Measurements from ENCODE around the gene SNRPA1.
A peak's percentile ranks its signal among the peaks of the same experiment; 100 is the strongest.

SNRPA1 gene

GRCh38 chr15:101283931-101284330 is 11.1 kb downstream of the SNRPA1 start:
- DNase-seq (ENCODE audit: low read depth) = no peak
- H3K27me3 ChIP-seq (replicated peaks; ENCODE audit: control insufficient read depth, insufficient read depth, low read length) = no peaks in the 10 kb centered on the region
- no peak overlapping the region for H3K9ac ChIP-seq (ENCODE audit: low read length)
- H3K36me3 ChIP-seq (ENCODE audit: control insufficient read depth, insufficient read depth, low read length, severe bottlenecking) = peaks cover 86% of the 10 kb centered on the region
- no peaks in the 10 kb centered on the region for H3K9me3 ChIP-seq (ENCODE audit: control insufficient read depth, low read length)
- no peak overlapping the region for H3K4me3 ChIP-seq (ENCODE audit: low read length)
- H3K4me1 ChIP-seq (ENCODE audit: control insufficient read depth, insufficient read depth, low read length) = no peaks in the 10 kb centered on the region

GRCh38 chr15:101280007-101280406 is 15.0 kb downstream of the SNRPA1 start:
- Histone ChIP-seq H3K9me3 (ENCODE audit: control insufficient read depth, low read length) (no peaks in the 10 kb centered on the region), H3K4me3 (ENCODE audit: low read length) (no peak overlapping the region), H3K4me1 (ENCODE audit: control insufficient read depth, insufficient read depth, low read length) (peaks cover 17% of the 10 kb centered on the region), H3K9ac (ENCODE audit: low read length) (no peak overlapping the region), H3K27me3 (replicated peaks; ENCODE audit: control insufficient read depth, insufficient read depth, low read length) (no peaks in the 10 kb centered on the region), H3K36me3 (ENCODE audit: control insufficient read depth, insufficient read depth, low read length, severe bottlenecking) (peaks cover 61% of the 10 kb centered on the region)
- no peak for DNase-seq (ENCODE audit: low read depth)

GRCh38 chr15:101277943-101278564 is 17.0 kb downstream of the SNRPA1 start:
- DNase-seq (ENCODE audit: low read depth) = no peak
- H3K9me3 ChIP-seq (ENCODE audit: control insufficient read depth, low read length) = no peaks in the 10 kb centered on the region
- peak overlapping the region; percentile 93 for H3K4me3 ChIP-seq (ENCODE audit: low read length)
- peaks cover 62% of the 10 kb centered on the region for H3K36me3 ChIP-seq (ENCODE audit: control insufficient read depth, insufficient read depth, low read length, severe bottlenecking)
- no peaks in the 10 kb centered on the region for H3K27me3 ChIP-seq (replicated peaks; ENCODE audit: control insufficient read depth, insufficient read depth, low read length)
- peak overlapping the region; percentile 95 for H3K9ac ChIP-seq (ENCODE audit: low read length)
- H3K4me1 ChIP-seq (ENCODE audit: control insufficient read depth, insufficient read depth, low read length) = peaks cover 17% of the 10 kb centered on the region

- H3K4me1 ChIP-seq (ENCODE audit: control insufficient read depth, insufficient read depth, low read length) = peaks cover 17% of the 10 kb centered on the region
- peak; percentile 98 for DNase-seq (ENCODE audit: low read depth)
- peaks cover 62% of the 10 kb centered on the region for H3K36me3 ChIP-seq (ENCODE audit: control insufficient read depth, insufficient read depth, low read length, severe bottlenecking)
- peak within 1 kb of the TSS; percentile 95 for H3K9ac ChIP-seq (ENCODE audit: low read length)
- H3K27me3 ChIP-seq (replicated peaks; ENCODE audit: control insufficient read depth, insufficient read depth, low read length) = no peaks in the 10 kb centered on the region
- H3K9me3 ChIP-seq (ENCODE audit: control insufficient read depth, low read length) = no peaks in the 10 kb centered on the region
- peak within 1 kb of the TSS; percentile 93 for H3K4me3 ChIP-seq (ENCODE audit: low read length)
Observed at GRCh38 chr15:101277038-101277822, 17.8 kb downstream of the SNRPA1 start, which contains the start of gene SELENOS. TSS of gene SELENOS (minus strand) at chr15:101277485. CDS start at chr15:101277417, 68 bp downstream.

- Histone ChIP-seq H3K4me3 (ENCODE audit: low read length) (peak overlapping the region; percentile 93), H3K9ac (ENCODE audit: low read length) (peak overlapping the region; percentile 95), H3K4me1 (ENCODE audit: control insufficient read depth, insufficient read depth, low read length) (peaks cover 17% of the 10 kb centered on the region), H3K36me3 (ENCODE audit: control insufficient read depth, insufficient read depth, low read length, severe bottlenecking) (peaks cover 62% of the 10 kb centered on the region), H3K27me3 (replicated peaks; ENCODE audit: control insufficient read depth, insufficient read depth, low read length) (no peaks in the 10 kb centered on the region), H3K9me3 (ENCODE audit: control insufficient read depth, low read length) (no peaks in the 10 kb centered on the region)
- peak; percentile 66 for DNase-seq (ENCODE audit: low read depth)
Observed at GRCh38 chr15:101276501-101277037, 18.5 kb downstream of the SNRPA1 start.

GRCh38 chr15:101275018-101275417 is 20.0 kb downstream of the SNRPA1 start:
- Histone ChIP-seq H3K4me1 (ENCODE audit: control insufficient read depth, insufficient read depth, low read length) (peaks cover 17% of the 10 kb centered on the region), H3K4me3 (ENCODE audit: low read length) (no peak overlapping the region), H3K9ac (ENCODE audit: low read length) (peak overlapping the region; percentile 95), H3K9me3 (ENCODE audit: control insufficient read depth, low read length) (no peaks in the 10 kb centered on the region), H3K36me3 (ENCODE audit: control insufficient read depth, insufficient read depth, low read length, severe bottlenecking) (peaks cover 65% of the 10 kb centered on the region), H3K27me3 (replicated peaks; ENCODE audit: control insufficient read depth, insufficient read depth, low read length) (no peaks in the 10 kb centered on the region)
- no peak for DNase-seq (ENCODE audit: low read depth)

GRCh38 chr15:101273534-101273933 is 21.5 kb downstream of the SNRPA1 start:
- DNase-seq (ENCODE audit: low read depth) = no peak

GRCh38 chr15:101272584-101272983 is 22.5 kb downstream of the SNRPA1 start:
- Histone ChIP-seq H3K9ac (ENCODE audit: low read length) (no peak overlapping the region), H3K4me1 (ENCODE audit: control insufficient read depth, insufficient read depth, low read length) (peaks cover 19% of the 10 kb centered on the region), H3K9me3 (ENCODE audit: control insufficient read depth, low read length) (no peaks in the 10 kb centered on the region), H3K36me3 (ENCODE audit: control insufficient read depth, insufficient read depth, low read length, severe bottlenecking) (peaks cover 67% of the 10 kb centered on the region), H3K4me3 (ENCODE audit: low read length) (no peak overlapping the region), H3K27me3 (replicated peaks; ENCODE audit: control insufficient read depth, insufficient read depth, low read length) (no peaks in the 10 kb centered on the region)
- no peak for DNase-seq (ENCODE audit: low read depth)

More at GRCh38 chr15:101273534-101273933, 21.5 kb downstream of the SNRPA1 start:
- no peak overlapping the region for H3K4me3 ChIP-seq (ENCODE audit: low read length)
- no peaks in the 10 kb centered on the region for H3K27me3 ChIP-seq (replicated peaks; ENCODE audit: control insufficient read depth, insufficient read depth, low read length)
- H3K9ac ChIP-seq (ENCODE audit: low read length) = no peak overlapping the region
- no peaks in the 10 kb centered on the region for H3K9me3 ChIP-seq (ENCODE audit: control insufficient read depth, low read length)
- H3K4me1 ChIP-seq (ENCODE audit: control insufficient read depth, insufficient read depth, low read length) = peaks cover 17% of the 10 kb centered on the region
- peaks cover 67% of the 10 kb centered on the region for H3K36me3 ChIP-seq (ENCODE audit: control insufficient read depth, insufficient read depth, low read length, severe bottlenecking)

- Histone ChIP-seq H3K4me1 (ENCODE audit: control insufficient read depth, insufficient read depth, low read length) (peaks cover 33% of the 10 kb centered on the region), H3K36me3 (ENCODE audit: control insufficient read depth, insufficient read depth, low read length, severe bottlenecking) (peaks cover 57% of the 10 kb centered on the region), H3K27me3 (replicated peaks; ENCODE audit: control insufficient read depth, insufficient read depth, low read length) (no peaks in the 10 kb centered on the region), H3K9me3 (ENCODE audit: control insufficient read depth, low read length) (no peaks in the 10 kb centered on the region), H3K4me3 (ENCODE audit: low read length) (no peak overlapping the region), H3K9ac (ENCODE audit: low read length) (no peak overlapping the region)
- peak; percentile 21 for DNase-seq (ENCODE audit: low read depth)
Observed at GRCh38 chr15:101269479-101270223, 25.4 kb downstream of the SNRPA1 start.

- peaks cover 36% of the 10 kb centered on the region for H3K36me3 ChIP-seq (ENCODE audit: control insufficient read depth, insufficient read depth, low read length, severe bottlenecking)
- H3K4me1 ChIP-seq (ENCODE audit: control insufficient read depth, insufficient read depth, low read length) = peaks cover 36% of the 10 kb centered on the region
- no peaks in the 10 kb centered on the region for H3K27me3 ChIP-seq (replicated peaks; ENCODE audit: control insufficient read depth, insufficient read depth, low read length)
- peak overlapping the region; percentile 42 for H3K9ac ChIP-seq (ENCODE audit: low read length)
- H3K9me3 ChIP-seq (ENCODE audit: control insufficient read depth, low read length) = no peaks in the 10 kb centered on the region
- no peak for DNase-seq (ENCODE audit: low read depth)
- peak overlapping the region; percentile 33 for H3K4me3 ChIP-seq (ENCODE audit: low read length)
Observed at GRCh38 chr15:101267320-101268104, 27.5 kb downstream of the SNRPA1 start.

Measured in adipocyte (in vitro differentiated cells).